CD4-positive, alpha-beta T cell treated with Interleukin-21 for 1 hour (primary cell): Measurements from ENCODE around the gene ETV6.
A peak's percentile ranks its signal among the peaks of the same experiment; 100 is the strongest.
"Not testable (repeated sequence)": the region's sequence is repeated elsewhere in the genome, so short reads cannot be mapped to it uniquely, and the experiment has no call there.

Experiments used
- DNase-seq: peaks from one replicate; pipeline ENCODE4 v3.0.0-alpha.2; 2020

ETV6 gene

GRCh38 chr12:11649413-11650285 lies at the start of gene ETV6:
Gene ETV6 (plus strand): TSS chr12:11649674. CDS start chr12:11650128, 454 bp downstream.
- peak; percentile 88 for DNase-seq

GRCh38 chr12:11600199-11600598 lies 49.3 kb upstream of the ETV6 start:
- DNase-seq, result no peak

GRCh38 chr12:11601647-11602046 lies 47.8 kb upstream of the ETV6 start:
- DNase-seq, result no peak

- DNase-seq, result no peak
These were observed 42.0 kb upstream of the ETV6 start for GRCh38 chr12:11607313-11608081.

- no peak for DNase-seq
These were observed 40.4 kb upstream of the ETV6 start for GRCh38 chr12:11609045-11609444.

- no peak for DNase-seq
These were observed 34.0 kb upstream of the ETV6 start for GRCh38 chr12:11615481-11615880.

- DNase-seq, result no peak
These were observed 31.4 kb upstream of the ETV6 start for GRCh38 chr12:11618046-11618445.

- peak; percentile 56 for DNase-seq
These were observed 27.6 kb upstream of the ETV6 start for GRCh38 chr12:11621797-11622423.

GRCh38 chr12:11622876-11623281 lies 26.6 kb upstream of the ETV6 start:
- DNase-seq, result no peak

GRCh38 chr12:11623382-11623781 lies 26.1 kb upstream of the ETV6 start:
- DNase-seq, result no peak

GRCh38 chr12:11624116-11624515 lies 25.4 kb upstream of the ETV6 start:
- no peak for DNase-seq

- DNase-seq, result not testable (repeated sequence)
These were observed 21.8 kb upstream of the ETV6 start for GRCh38 chr12:11627709-11628108.

GRCh38 chr12:11628353-11628752 lies 21.1 kb upstream of the ETV6 start:
- no peak for DNase-seq

GRCh38 chr12:11630046-11630706 lies 19.3 kb upstream of the ETV6 start:
- DNase-seq, result no peak

GRCh38 chr12:11631288-11631687 lies 18.2 kb upstream of the ETV6 start:
- DNase-seq, result no peak

- not testable (repeated sequence) for DNase-seq
These were observed 17.6 kb upstream of the ETV6 start for GRCh38 chr12:11631881-11632280.

- DNase-seq, result no peak
These were observed 15.5 kb upstream of the ETV6 start for GRCh38 chr12:11633968-11634367.

GRCh38 chr12:11635341-11635740 lies 14.1 kb upstream of the ETV6 start:
- DNase-seq, result no peak

GRCh38 chr12:11638315-11638916 lies 11.1 kb upstream of the ETV6 start:
- DNase-seq, result no peak

- DNase-seq, result no peak
These were observed 10.0 kb upstream of the ETV6 start for GRCh38 chr12:11639454-11639853.

GRCh38 chr12:11641522-11641921 lies 8.0 kb upstream of the ETV6 start:
- DNase-seq, result no peak

- no peak for DNase-seq
These were observed 6.7 kb upstream of the ETV6 start for GRCh38 chr12:11642785-11643184.

GRCh38 chr12:11645391-11645790 lies 4.1 kb upstream of the ETV6 start:
- no peak for DNase-seq
